Prostate gland (tissue), 2 donors: Measurements from ENCODE around the gene LRRC8E.

ENCODE experiments used
- POLR2A ChIP-seq: fragments of 450-650 bp; IDR thresholded peaks from one replicate; pipeline ENCODE4 v1.6.1; 2016; ENCODE audit warnings: antibody characterized with exemption, mild to moderate bottlenecking
- TF ChIP-seq, protein P1 (sequence below), 4 experiments: fragments of 200-600 bp in 2 of 4; fragments of 450-650 bp in 2 of 4; sonication (generic) in 2 of 4; IDR thresholded peaks; 1 replicate in 3 of 4; 2 replicates in 1 of 4; pipeline ENCODE4 v1.5.1; 2016 to 2019; ENCODE audit warnings: antibody characterized with exemption in 4 of 4, mild to moderate bottlenecking in 2 of 4, moderate library complexity in 2 of 4

DNA sequence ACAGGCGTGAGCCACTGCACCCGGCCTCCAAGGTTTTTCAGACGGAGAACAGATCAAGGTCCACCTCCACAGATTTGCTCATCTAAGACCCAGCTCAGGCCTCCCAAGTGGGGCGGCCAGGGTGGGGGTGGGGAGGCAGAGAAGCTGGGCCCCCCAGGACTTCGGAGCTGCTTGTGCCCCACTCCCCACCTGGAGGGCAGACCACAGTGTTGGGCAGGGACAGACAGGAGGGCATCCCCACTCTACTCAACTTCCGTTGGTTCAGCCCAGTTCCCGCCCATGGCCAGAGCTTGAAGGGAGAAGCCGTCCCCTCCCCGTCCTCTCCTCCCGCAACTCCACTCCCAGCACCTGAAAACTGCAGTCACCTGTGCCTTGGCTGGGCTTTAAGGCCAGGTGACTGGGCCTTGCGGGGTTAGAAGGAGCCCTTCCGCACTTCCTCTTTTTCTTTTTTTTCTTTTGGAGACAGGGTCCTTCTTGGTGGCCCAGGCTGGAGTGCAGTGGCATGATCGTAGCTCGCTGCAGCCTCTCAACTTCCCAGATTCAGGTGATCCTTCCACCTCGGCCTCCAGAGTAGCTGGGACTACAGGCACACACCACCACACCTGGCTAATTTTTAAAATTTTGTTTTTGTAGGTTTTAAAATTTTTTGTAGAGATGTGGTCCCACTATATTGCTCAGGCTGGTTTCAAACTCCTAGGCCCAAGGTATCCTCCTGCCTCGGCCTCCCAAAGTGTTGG, 734 bp upstream of the LRRC8E start:
- TF ChIP-seq, protein P1, sequence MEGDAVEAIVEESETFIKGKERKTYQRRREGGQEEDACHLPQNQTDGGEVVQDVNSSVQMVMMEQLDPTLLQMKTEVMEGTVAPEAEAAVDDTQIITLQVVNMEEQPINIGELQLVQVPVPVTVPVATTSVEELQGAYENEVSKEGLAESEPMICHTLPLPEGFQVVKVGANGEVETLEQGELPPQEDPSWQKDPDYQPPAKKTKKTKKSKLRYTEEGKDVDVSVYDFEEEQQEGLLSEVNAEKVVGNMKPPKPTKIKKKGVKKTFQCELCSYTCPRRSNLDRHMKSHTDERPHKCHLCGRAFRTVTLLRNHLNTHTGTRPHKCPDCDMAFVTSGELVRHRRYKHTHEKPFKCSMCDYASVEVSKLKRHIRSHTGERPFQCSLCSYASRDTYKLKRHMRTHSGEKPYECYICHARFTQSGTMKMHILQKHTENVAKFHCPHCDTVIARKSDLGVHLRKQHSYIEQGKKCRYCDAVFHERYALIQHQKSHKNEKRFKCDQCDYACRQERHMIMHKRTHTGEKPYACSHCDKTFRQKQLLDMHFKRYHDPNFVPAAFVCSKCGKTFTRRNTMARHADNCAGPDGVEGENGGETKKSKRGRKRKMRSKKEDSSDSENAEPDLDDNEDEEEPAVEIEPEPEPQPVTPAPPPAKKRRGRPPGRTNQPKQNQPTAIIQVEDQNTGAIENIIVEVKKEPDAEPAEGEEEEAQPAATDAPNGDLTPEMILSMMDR (IDR thresholded peaks at IDR 0.05) = no peak
- TF ChIP-seq POLR2A = no peak
